HG02870 (cell line): ENCODE data around the gene ZNF32.
A peak's percentile ranks its signal among the peaks of the same experiment; 100 is the strongest.

Source experiments
- ATAC-seq: cut with Tn5 transposase; IDR thresholded peaks from one replicate; pipeline ENCODE4 v1.9.1; 2021; ENCODE audit warnings: mild to moderate bottlenecking, moderate library complexity; ENCODE audit not compliant: unreplicated experiment

ZNF32 gene

GRCh38 chr10:43681220-43681619, 32.5 kb upstream of the ZNF32 start:
- no peak for ATAC-seq

- ATAC-seq, result no peak
These were observed 31.4 kb upstream of the ZNF32 start for GRCh38 chr10:43680035-43680434.

- ATAC-seq, result no peak
These were observed 30.8 kb upstream of the ZNF32 start for GRCh38 chr10:43679509-43679908.

- no peak for ATAC-seq
These were observed 30.0 kb upstream of the ZNF32 start for GRCh38 chr10:43678654-43679053.

- no peak for ATAC-seq
These were observed 28.2 kb upstream of the ZNF32 start for GRCh38 chr10:43676901-43677300.

- ATAC-seq, result no peak
These were observed 27.6 kb upstream of the ZNF32 start for GRCh38 chr10:43676331-43676730.

- ATAC-seq, result no peak
These were observed 26.0 kb upstream of the ZNF32 start for GRCh38 chr10:43674553-43675210.

GRCh38 chr10:43673471-43673870, 24.8 kb upstream of the ZNF32 start:
- ATAC-seq, result no peak

- peak; percentile 67 for ATAC-seq
These were observed 23.2 kb upstream of the ZNF32 start for GRCh38 chr10:43671659-43672531.

- ATAC-seq, result no peak
These were observed 20.7 kb upstream of the ZNF32 start for GRCh38 chr10:43669386-43669785.

- no peak for ATAC-seq
These were observed 19.2 kb upstream of the ZNF32 start for GRCh38 chr10:43667761-43668386.

- no peak for ATAC-seq
These were observed 18.6 kb upstream of the ZNF32 start for GRCh38 chr10:43667317-43667731.

- ATAC-seq, result no peak
These were observed 17.9 kb upstream of the ZNF32 start for GRCh38 chr10:43666552-43666951.

GRCh38 chr10:43665054-43665453, 16.4 kb upstream of the ZNF32 start:
- ATAC-seq, result no peak

GRCh38 chr10:43658227-43658626, 9.5 kb upstream of the ZNF32 start:
- ATAC-seq, result no peak

- no peak for ATAC-seq
These were observed 6.6 kb upstream of the ZNF32 start for GRCh38 chr10:43655311-43655710.

- no peak for ATAC-seq
These were observed 5.1 kb upstream of the ZNF32 start for GRCh38 chr10:43653746-43654145.

- ATAC-seq, result peak; percentile 2
These were observed 473 bp upstream of the ZNF32 start for GRCh38 chr10:43649185-43649523.

- no peak for ATAC-seq
These were observed 635 bp downstream of the ZNF32 start for GRCh38 chr10:43648095-43648397.

GRCh38 chr10:43647576-43647975, 1.1 kb downstream of the ZNF32 start:
- no peak for ATAC-seq

- no peak for ATAC-seq
These were observed 2.8 kb downstream of the ZNF32 start for GRCh38 chr10:43645866-43646265.

GRCh38 chr10:43644252-43644651, 4.4 kb downstream of the ZNF32 start:
- ATAC-seq, result no peak
